ENCODE data around the gene ARHGEF35.
A peak's percentile ranks its signal among the peaks of the same experiment; 100 is the strongest.
"Not testable (repeated sequence)": the region's sequence is repeated elsewhere in the genome, so short reads cannot be mapped to it uniquely, and the experiment has no call there.

The ARHGEF35 gene

DNA sequence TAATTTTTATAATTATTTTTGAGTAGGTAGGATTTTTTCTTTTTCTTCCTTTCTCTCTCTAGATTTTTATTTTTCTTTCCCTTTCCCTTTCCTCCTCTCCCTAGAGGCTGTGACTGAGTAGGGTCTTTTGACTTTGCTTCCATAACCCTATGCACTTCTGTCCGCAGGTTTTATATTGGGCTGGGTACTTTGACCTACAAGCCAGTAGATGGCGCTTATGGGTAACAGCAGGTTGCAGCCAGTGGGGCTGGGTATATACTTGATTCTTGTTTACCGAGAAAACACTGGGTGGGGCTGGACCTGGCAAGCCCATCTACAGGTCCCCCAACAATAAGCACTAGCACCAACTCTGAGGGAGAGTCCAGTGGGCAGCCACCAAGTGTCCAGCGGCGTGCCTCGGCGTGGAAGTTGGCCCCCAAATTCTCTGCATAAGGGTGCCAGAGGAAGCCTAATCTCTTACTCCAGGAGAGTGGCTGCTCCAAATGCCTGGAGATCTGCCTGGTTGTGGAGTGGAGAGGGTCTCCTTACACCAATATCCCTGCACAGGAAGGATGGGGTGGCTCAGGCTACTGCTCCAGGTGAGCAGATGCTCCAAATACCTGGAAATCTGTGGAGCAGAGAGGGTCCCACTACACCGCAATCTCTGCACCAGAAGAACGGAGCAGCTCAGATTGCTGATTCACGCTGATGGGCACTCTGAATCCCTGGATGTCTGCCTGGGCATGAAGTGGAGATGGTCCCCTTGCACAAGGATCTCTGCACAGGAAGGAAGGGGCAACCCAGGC lies 17.1 kb downstream of the ARHGEF35 start:
- DNase-seq = peak in 1 of 2 experiments; percentile 4

DNA sequence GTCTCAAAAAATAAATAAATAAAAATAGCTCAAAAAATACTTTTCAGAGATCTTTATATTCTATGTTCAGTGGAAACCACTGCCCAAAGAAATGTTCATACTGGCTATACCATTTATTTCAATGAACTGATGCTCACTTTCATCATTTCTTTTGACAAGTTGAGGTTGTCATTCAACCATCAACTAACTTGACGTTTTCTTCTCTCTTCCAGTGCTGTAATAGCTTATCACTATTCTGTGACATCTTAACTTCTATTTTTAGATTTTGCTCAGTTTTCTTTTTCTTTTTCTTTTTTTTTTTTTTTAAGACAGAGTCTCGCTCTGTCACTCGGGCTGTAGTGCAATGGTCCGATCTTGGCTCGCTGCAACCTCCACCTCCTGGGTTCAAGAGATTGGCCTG lies 21.0 kb downstream of the ARHGEF35 start:
- DNase-seq = no peak

DNA sequence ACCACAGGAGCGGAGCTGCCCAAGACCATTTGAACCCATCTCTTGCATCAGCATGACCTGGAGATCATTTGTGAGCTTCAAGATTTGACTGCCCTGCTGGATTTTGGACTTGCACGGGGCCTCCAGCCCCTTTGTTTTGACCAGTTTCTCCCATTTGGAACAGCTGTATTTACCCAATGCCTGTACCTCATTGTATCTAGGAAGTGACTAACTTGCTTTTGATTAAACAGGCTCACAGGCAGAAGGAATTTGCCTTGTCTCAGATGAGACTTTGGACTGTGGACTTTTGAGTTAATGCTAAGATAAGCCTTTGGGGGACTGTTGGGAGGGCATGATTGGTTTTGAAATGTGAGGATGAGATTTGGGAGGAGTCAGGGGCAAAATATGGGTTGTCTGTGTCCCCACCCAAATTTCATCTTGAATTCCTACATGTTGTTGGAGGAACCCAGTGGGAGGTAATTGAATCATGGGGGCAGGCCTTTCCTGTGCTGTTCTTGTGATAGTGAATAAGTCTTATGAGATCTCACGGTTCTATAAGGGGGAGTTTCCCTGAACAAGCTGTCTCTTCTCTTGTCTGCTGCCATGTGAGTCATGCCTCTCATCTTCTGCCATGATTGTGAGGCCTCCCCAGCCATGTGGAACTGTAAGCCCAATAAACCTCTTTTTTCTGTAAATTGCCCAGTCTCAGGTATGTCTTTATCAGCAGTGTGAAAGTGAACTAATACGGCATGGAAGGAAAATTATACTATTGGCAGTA lies 23.9 kb downstream of the ARHGEF35 start:
- not testable (repeated sequence) for DNase-seq

DNA sequence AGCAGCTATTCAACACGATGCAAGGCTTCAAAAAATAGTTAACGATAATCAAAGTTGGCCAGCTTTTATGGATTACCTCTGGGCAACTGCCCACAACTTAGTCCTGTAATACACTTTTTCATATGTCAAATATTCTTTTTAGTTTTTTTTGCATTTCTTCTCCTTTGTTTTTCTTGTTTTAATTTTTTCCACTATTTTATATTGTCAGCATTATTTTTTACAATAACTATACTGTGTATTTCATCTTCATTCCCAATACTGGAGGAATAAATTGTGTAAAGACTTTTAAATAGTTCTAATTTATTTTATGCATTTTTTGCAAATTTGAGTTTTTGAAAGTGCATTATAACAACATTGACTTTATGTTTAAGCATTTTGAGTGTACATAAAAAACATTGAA lies 30.8 kb downstream of the ARHGEF35 start:
- DNase-seq = no peak

- no peak for DNase-seq
Measured at GRCh38 chr7:144158861-144159260, 36.8 kb downstream of the ARHGEF35 start.

DNA sequence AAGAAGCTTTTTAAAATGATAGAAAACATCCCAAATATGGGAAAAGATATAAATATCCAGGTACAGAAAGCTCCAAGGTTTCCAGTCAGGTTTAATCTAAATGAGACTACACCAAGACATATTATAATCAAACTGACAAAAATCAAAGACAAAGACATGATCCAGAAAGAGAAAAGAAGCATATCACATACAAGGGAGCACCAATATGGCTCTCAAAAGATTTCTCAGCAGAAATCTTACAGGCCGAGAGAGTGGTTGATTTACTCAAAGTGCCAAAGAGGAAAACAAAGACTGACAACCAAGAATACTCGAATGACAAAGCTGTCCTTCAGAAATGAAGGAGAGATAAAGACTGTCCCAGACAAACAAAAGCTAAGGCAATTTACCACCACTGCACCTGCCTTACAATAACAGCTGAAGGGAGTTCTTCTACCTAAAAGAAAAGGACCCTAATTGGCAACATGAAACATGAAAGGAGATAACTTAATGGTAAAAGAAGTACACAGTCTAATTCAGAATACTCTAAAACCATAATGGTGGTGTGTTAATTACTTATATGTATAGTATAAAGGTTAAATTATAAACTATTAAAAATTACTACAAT lies 47.3 kb downstream of the ARHGEF35 start:
- DNase-seq = no peak

GRCh38 chr7:144144426-144144825 lies 51.2 kb downstream of the ARHGEF35 start:
- peak in 1 of 2 experiments; percentile 1 for DNase-seq

- no peak for DNase-seq
Measured at GRCh38 chr7:144142187-144142586, 53.4 kb downstream of the ARHGEF35 start.

DNA sequence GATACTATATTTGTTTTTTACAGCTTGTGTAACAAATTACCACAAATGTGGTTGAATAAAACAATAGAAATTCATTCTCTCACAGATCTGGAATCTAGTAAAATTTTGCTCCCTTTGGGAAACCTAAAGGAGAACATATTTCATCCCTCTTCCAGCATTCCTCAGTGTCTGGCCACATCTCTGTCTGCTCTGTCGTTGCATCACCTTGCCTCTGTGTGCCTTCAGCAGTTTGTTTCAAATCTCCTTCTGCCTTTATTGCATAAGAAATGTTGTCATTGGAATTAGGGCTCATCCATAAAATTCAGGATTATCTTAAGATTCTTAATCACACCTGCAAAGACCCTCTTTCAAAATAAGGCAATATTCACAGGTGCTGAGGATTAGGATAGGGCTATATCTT lies 58.1 kb downstream of the ARHGEF35 start:
- no peak for DNase-seq
